Measurements from ENCODE around the gene CDKN1A.
"Not testable (repeated sequence)": the region's sequence is repeated elsewhere in the genome, so short reads cannot be mapped to it uniquely, and the experiment has no call there.

Gene CDKN1A

GRCh38 chr6:36722879-36723278, 44.4 kb downstream of the CDKN1A start:
- no peaks in the 10 kb centered on the region for H3K36me3 ChIP-seq
- no peak overlapping the region for H3K9ac ChIP-seq
- 0 out of 2 replicates have a peak overlapping the region, but pooled peaks have one; percentile 80 for H3K27ac ChIP-seq
- peak overlapping the region; percentile 74; the same call in 1 of the 2 replicates for H3K4me2 ChIP-seq
- no peaks in the 10 kb centered on the region for H3K27me3 ChIP-seq
- no peaks in the 10 kb centered on the region for H3K9me3 ChIP-seq
- no peak overlapping the region for H3K4me3 ChIP-seq
- H3K4me1 ChIP-seq: peaks cover 95% of the 10 kb centered on the region
- H4K20me1 ChIP-seq: no peaks in the 10 kb centered on the region
- TF ChIP-seq Cebpa-rat (IDR thresholded peaks at IDR 0.05): no peak

- not testable (repeated sequence) for H3K27ac ChIP-seq
These were observed 45.5 kb downstream of the CDKN1A start for GRCh38 chr6:36723992-36724391.

GRCh38 chr6:36724514-36725390, 46.2 kb downstream of the CDKN1A start:
- H3K4me2 ChIP-seq: peak overlapping the region; percentile 57
- peaks cover 95% of the 10 kb centered on the region for H3K4me1 ChIP-seq
- H3K9ac ChIP-seq: no peak overlapping the region
- H3K27me3 ChIP-seq: no peaks in the 10 kb centered on the region
- no peak for TF ChIP-seq Cebpa-rat (IDR thresholded peaks at IDR 0.05)
- no peaks in the 10 kb centered on the region for H4K20me1 ChIP-seq
- no peak overlapping the region for H3K27ac ChIP-seq
- no peaks in the 10 kb centered on the region for H3K36me3 ChIP-seq
- H3K9me3 ChIP-seq: no peaks in the 10 kb centered on the region
- H3K4me3 ChIP-seq: no peak overlapping the region

More at GRCh38 chr6:36723992-36724391, 45.5 kb downstream of the CDKN1A start:
- not testable (repeated sequence) for H3K4me3 ChIP-seq, H3K27me3 ChIP-seq, H4K20me1 ChIP-seq, H3K9ac ChIP-seq, H3K9me3 ChIP-seq, H3K36me3 ChIP-seq
- Histone ChIP-seq H3K4me2 (peak overlapping the region; percentile 57; the same call in 1 of the 2 replicates), H3K4me1 (peaks cover 95% of the 10 kb centered on the region)

- Histone ChIP-seq H3K36me3 (no peaks in the 10 kb centered on the region), H3K4me1 (peaks cover 91% of the 10 kb centered on the region), H4K20me1 (no peaks in the 10 kb centered on the region), H3K27me3 (no peaks in the 10 kb centered on the region), H3K4me2 (peak overlapping the region; percentile 57), H3K27ac (no peak overlapping the region), H3K4me3 (no peak overlapping the region), H3K9me3 (no peaks in the 10 kb centered on the region), H3K9ac (no peak overlapping the region)
- TF ChIP-seq Cebpa-rat (IDR thresholded peaks at IDR 0.05): no peak
These were observed 47.1 kb downstream of the CDKN1A start for GRCh38 chr6:36725581-36725980.

- Histone ChIP-seq H3K36me3 (no peaks in the 10 kb centered on the region), H3K9ac (no peak overlapping the region), H4K20me1 (no peaks in the 10 kb centered on the region), H3K9me3 (no peaks in the 10 kb centered on the region), H3K4me1 (peaks cover 71% of the 10 kb centered on the region), H3K27ac (no peak overlapping the region), H3K4me3 (no peak overlapping the region), H3K4me2 (peak overlapping the region; percentile 72), H3K27me3 (no peaks in the 10 kb centered on the region)
- TF ChIP-seq Cebpa-rat (IDR thresholded peaks at IDR 0.05): no peak
These were observed 49.0 kb downstream of the CDKN1A start for GRCh38 chr6:36727505-36728021.

- H3K9me3 ChIP-seq: no peaks in the 10 kb centered on the region
These were observed 50.0 kb downstream of the CDKN1A start for GRCh38 chr6:36728289-36729160.

GRCh38 chr6:36729161-36729524, 50.6 kb downstream of the CDKN1A start:
- Histone ChIP-seq H3K4me1 (peaks cover 61% of the 10 kb centered on the region), H3K9me3 (no peaks in the 10 kb centered on the region), H3K27me3 (no peaks in the 10 kb centered on the region), H3K27ac (no peak overlapping the region), H3K4me2 (peak overlapping the region; percentile 72), H3K4me3 (no peak overlapping the region), H3K9ac (no peak overlapping the region), H4K20me1 (no peaks in the 10 kb centered on the region), H3K36me3 (no peaks in the 10 kb centered on the region)
- TF ChIP-seq Cebpa-rat (IDR thresholded peaks at IDR 0.05): no peak

More at GRCh38 chr6:36728289-36729160, 50.0 kb downstream of the CDKN1A start:
- no peaks in the 10 kb centered on the region for H3K27me3 ChIP-seq
- H4K20me1 ChIP-seq: no peaks in the 10 kb centered on the region
- H3K27ac ChIP-seq: no peak overlapping the region
- H3K9ac ChIP-seq: no peak overlapping the region
- no peak overlapping the region for H3K4me3 ChIP-seq
- no peaks in the 10 kb centered on the region for H3K36me3 ChIP-seq
- H3K4me1 ChIP-seq: peaks cover 66% of the 10 kb centered on the region
- TF ChIP-seq Cebpa-rat (IDR thresholded peaks at IDR 0.05): no peak
- H3K4me2 ChIP-seq: peak overlapping the region; percentile 72

GRCh38 chr6:36730424-36731380, 52.2 kb downstream of the CDKN1A start:
- no peaks in the 10 kb centered on the region for H4K20me1 ChIP-seq
- no peaks in the 10 kb centered on the region for H3K9me3 ChIP-seq
- no peak overlapping the region for H3K4me2 ChIP-seq
- H3K36me3 ChIP-seq: no peaks in the 10 kb centered on the region
- no peak overlapping the region for H3K9ac ChIP-seq
- H3K4me3 ChIP-seq: no peak overlapping the region
- H3K27me3 ChIP-seq: no peaks in the 10 kb centered on the region
- no peak overlapping the region for H3K27ac ChIP-seq
- peaks cover 61% of the 10 kb centered on the region for H3K4me1 ChIP-seq
- TF ChIP-seq Cebpa-rat (IDR thresholded peaks at IDR 0.05): no peak
